ENCODE data around the gene RASL12.

DNA sequence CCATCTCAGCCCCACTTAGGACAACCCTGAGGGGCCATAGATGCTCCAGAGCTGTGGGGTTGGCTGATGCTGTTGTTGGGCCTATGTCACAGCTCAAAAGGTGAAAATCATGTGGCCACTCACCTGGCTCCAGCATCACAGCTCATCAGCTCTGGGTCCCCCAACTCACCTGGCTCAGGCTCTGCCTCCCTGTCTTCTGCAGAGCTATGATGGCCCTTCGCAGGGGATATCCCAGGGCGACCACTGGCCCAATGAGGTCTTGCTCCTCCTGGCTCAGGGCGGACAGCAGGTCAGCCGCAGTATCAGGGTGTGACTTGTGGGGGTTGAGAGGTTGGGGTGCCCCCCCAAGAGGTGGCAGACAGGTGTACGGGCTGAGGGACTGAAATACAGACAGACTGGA, 31.5 kb upstream of the RASL12 start:
- TF ChIP-seq, protein P1, sequence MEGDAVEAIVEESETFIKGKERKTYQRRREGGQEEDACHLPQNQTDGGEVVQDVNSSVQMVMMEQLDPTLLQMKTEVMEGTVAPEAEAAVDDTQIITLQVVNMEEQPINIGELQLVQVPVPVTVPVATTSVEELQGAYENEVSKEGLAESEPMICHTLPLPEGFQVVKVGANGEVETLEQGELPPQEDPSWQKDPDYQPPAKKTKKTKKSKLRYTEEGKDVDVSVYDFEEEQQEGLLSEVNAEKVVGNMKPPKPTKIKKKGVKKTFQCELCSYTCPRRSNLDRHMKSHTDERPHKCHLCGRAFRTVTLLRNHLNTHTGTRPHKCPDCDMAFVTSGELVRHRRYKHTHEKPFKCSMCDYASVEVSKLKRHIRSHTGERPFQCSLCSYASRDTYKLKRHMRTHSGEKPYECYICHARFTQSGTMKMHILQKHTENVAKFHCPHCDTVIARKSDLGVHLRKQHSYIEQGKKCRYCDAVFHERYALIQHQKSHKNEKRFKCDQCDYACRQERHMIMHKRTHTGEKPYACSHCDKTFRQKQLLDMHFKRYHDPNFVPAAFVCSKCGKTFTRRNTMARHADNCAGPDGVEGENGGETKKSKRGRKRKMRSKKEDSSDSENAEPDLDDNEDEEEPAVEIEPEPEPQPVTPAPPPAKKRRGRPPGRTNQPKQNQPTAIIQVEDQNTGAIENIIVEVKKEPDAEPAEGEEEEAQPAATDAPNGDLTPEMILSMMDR (IDR thresholded peaks at IDR 0.05 in 8 of 11, conservative IDR thresholded peaks at IDR 0.05 in 3 of 11), result no peak
- no peak for TF ChIP-seq POLR2A (IDR thresholded peaks at IDR 0.05)

Measured in spleen (tissue), 7 donors.